HS-5 (cell line): ENCODE results near the gene PSMB7.

Source experiments
- DNase-seq: peaks from one replicate; pipeline ENCODE4 v3.0.0-alpha.2; 2012; ENCODE audit warnings: low read depth

PSMB7 gene

GRCh38 chr9:124415102-124415851 lies at the start of gene PSMB7:
TSS of gene PSMB7 (minus strand) at chr9:124415442. CDS start at chr9:124415425, 17 bp downstream.
- DNase-seq, result peak; percentile 83

- DNase-seq, result no peak
These were observed 47.5 kb upstream of the PSMB7 start for GRCh38 chr9:124462739-124463138.

GRCh38 chr9:124458441-124458840 lies 43.2 kb upstream of the PSMB7 start:
- no peak for DNase-seq

GRCh38 chr9:124457887-124458431 lies 42.7 kb upstream of the PSMB7 start:
- DNase-seq, result no peak

GRCh38 chr9:124457079-124457886 lies 42.0 kb upstream of the PSMB7 start:
- no peak for DNase-seq

GRCh38 chr9:124456341-124457078 lies 41.3 kb upstream of the PSMB7 start:
- no peak for DNase-seq

GRCh38 chr9:124455820-124456219 lies 40.6 kb upstream of the PSMB7 start:
- DNase-seq, result no peak

GRCh38 chr9:124454791-124455443 lies 39.7 kb upstream of the PSMB7 start:
- no peak for DNase-seq

- no peak for DNase-seq
These were observed 39.1 kb upstream of the PSMB7 start for GRCh38 chr9:124454296-124454695.

GRCh38 chr9:124453586-124454191 lies 38.4 kb upstream of the PSMB7 start:
- no peak for DNase-seq

GRCh38 chr9:124452841-124453585 lies 37.8 kb upstream of the PSMB7 start:
- DNase-seq, result no peak

GRCh38 chr9:124452326-124452725 lies 37.1 kb upstream of the PSMB7 start:
- no peak for DNase-seq

- no peak for DNase-seq
These were observed 35.9 kb upstream of the PSMB7 start for GRCh38 chr9:124450931-124451661.

GRCh38 chr9:124450241-124450924 lies 35.1 kb upstream of the PSMB7 start, which contains the start of gene ADGRD2:
TSS of gene ADGRD2 (plus strand) at chr9:124450451. CDS start at chr9:124451667, 1,216 bp downstream.
- DNase-seq, result no peak

- no peak for DNase-seq
These were observed 34.3 kb upstream of the PSMB7 start for GRCh38 chr9:124449381-124450151.

GRCh38 chr9:124448019-124448418 lies 32.8 kb upstream of the PSMB7 start:
- DNase-seq, result no peak

GRCh38 chr9:124447297-124447661 lies 32.0 kb upstream of the PSMB7 start:
- DNase-seq, result no peak

- DNase-seq, result no peak
These were observed 28.9 kb upstream of the PSMB7 start for GRCh38 chr9:124444166-124444565.
